HEK293T (cell line): ENCODE measurements around the gene UBE2E2.

Source experiments
- CTCF ChIA-PET: fragments of 350-600 bp; formaldehyde crosslinking; extraction: SDS; loops from one replicate; lab custom pipeline; 2021; ENCODE audit warnings: antibody characterized with exemption, inconsistent platforms; lab: Yijun Ruan, JAX
- POLR2A ChIA-PET: fragments of 350-600 bp; formaldehyde crosslinking; extraction: SDS; loops from one replicate; lab custom pipeline; 2020; ENCODE audit warnings: antibody characterized with exemption, inconsistent platforms; lab: Yijun Ruan, JAX
- DNase-seq: peaks from one replicate; pipeline ENCODE4 v3.0.0; 2012; ENCODE audit warnings: mixed read lengths; ENCODE audit errors: extremely low spot score
- ARNT ChIP-seq: fragments of 450-650 bp; IDR thresholded peaks from 2 replicates; pipeline ENCODE4 v1.6.1; 2017; ENCODE audit warnings: mild to moderate bottlenecking
- BHLHE40 ChIP-seq: fragments of 450-650 bp; IDR thresholded peaks from 2 replicates; pipeline ENCODE4 v1.6.1; 2016; ENCODE audit warnings: mild to moderate bottlenecking, moderate library complexity, borderline replicate concordance
- CTBP1 ChIP-seq: fragments of 450-650 bp; IDR thresholded peaks from 2 replicates; pipeline ENCODE4 v1.6.1; 2016; ENCODE audit warnings: borderline replicate concordance
- ELF4 ChIP-seq: fragments of 450-650 bp; IDR thresholded peaks from 2 replicates; pipeline ENCODE4 v1.6.1; 2017; ENCODE audit warnings: antibody characterized with exemption
- FOXA1 ChIP-seq: fragments of 450-650 bp; IDR thresholded peaks from 2 replicates; pipeline ENCODE4 v1.6.1; 2016; ENCODE audit warnings: mild to moderate bottlenecking
- FOXK2 ChIP-seq: fragments of 450-650 bp; IDR thresholded peaks from 2 replicates; pipeline ENCODE4 v1.6.1; 2016; ENCODE audit warnings: mild to moderate bottlenecking
- FOXM1 ChIP-seq: fragments of 450-650 bp; IDR thresholded peaks from 2 replicates; pipeline ENCODE4 v1.6.1; 2017; ENCODE audit warnings: mild to moderate bottlenecking, borderline replicate concordance
- HDGF ChIP-seq: fragments of 450-650 bp; IDR thresholded peaks from 2 replicates; pipeline ENCODE4 v1.6.1; 2017; ENCODE audit warnings: antibody characterized with exemption, borderline replicate concordance
- L3MBTL2 ChIP-seq: fragments of 450-650 bp; conservative IDR thresholded peaks from 2 replicates; pipeline ENCODE4 v1.6.1; 2016; ENCODE audit warnings: mild to moderate bottlenecking
- LEF1 ChIP-seq: fragments of 450-650 bp; IDR thresholded peaks from 2 replicates; pipeline ENCODE4 v1.6.1; 2017; ENCODE audit warnings: mild to moderate bottlenecking, borderline replicate concordance
- NFRKB ChIP-seq: fragments of 450-650 bp; IDR thresholded peaks from 2 replicates; pipeline ENCODE4 v1.6.1; 2016; ENCODE audit warnings: mild to moderate bottlenecking, moderate library complexity
- PKNOX1 ChIP-seq: fragments of 450-650 bp; IDR thresholded peaks from 2 replicates; pipeline ENCODE4 v1.6.1; 2016
- SP1 ChIP-seq: fragments of 450-650 bp; IDR thresholded peaks from 2 replicates; pipeline ENCODE4 v1.6.1; 2017
- SUZ12 ChIP-seq: fragments of 450-650 bp; IDR thresholded peaks from 2 replicates; pipeline ENCODE4 v1.6.1; 2016; ENCODE audit warnings: mild to moderate bottlenecking
- TARDBP ChIP-seq: fragments of 450-650 bp; IDR thresholded peaks from 2 replicates; pipeline ENCODE4 v1.6.1; 2016
- ZNF384 ChIP-seq: fragments of 450-650 bp; IDR thresholded peaks from 2 replicates; pipeline ENCODE4 v1.6.1; 2016

Gene UBE2E2

GRCh38 chr3:23396746-23397145 lies 193.6 kb downstream of the UBE2E2 start:
- ChIA-PET POLR2A (no interaction called here), CTCF (no interaction called here)
- TF ChIP-seq TARDBP (no peak), ARNT (no peak), NFRKB (no peak), L3MBTL2 (no peak), FOXM1 (no peak), BHLHE40 (no peak), SP1 (no peak), PKNOX1 (no peak), LEF1 (no peak), FOXK2 (no peak), HDGF (no peak), CTBP1 (no peak), SUZ12 (no peak), FOXA1 (no peak), ELF4 (no peak), ZNF384 (no peak)
- no peak for DNase-seq

- no peak for DNase-seq
- POLR2A ChIA-PET, result no interaction called here
- CTCF ChIA-PET, result no interaction called here
- no peak for TF ChIP-seq FOXM1
- TF ChIP-seq SP1, result no peak
- 0 out of 2 replicates have a peak, but pooled peaks have one; percentile 26 for TF ChIP-seq PKNOX1
- no peak for TF ChIP-seq NFRKB
Observed at GRCh38 chr3:23399221-23399620, 196.1 kb downstream of the UBE2E2 start.

GRCh38 chr3:23402728-23403492 lies 199.8 kb downstream of the UBE2E2 start:
- ChIA-PET POLR2A (no interaction called here), CTCF (no interaction called here)
- no peak for DNase-seq
- TF ChIP-seq PKNOX1, result no peak
- TF ChIP-seq FOXA1, result no peak
- TF ChIP-seq SUZ12, result no peak

- DNase-seq, result no peak
- ChIA-PET POLR2A (no interaction called here), CTCF (no interaction called here)
- TF ChIP-seq FOXA1 (no peak), LEF1 (no peak), NFRKB (no peak), FOXK2 (no peak), ELF4 (no peak), L3MBTL2 (no peak), SP1 (no peak), ZNF384 (no peak), TARDBP (no peak), HDGF (no peak), PKNOX1 (no peak), SUZ12 (no peak)
Observed at GRCh38 chr3:23404246-23404645, 201.1 kb downstream of the UBE2E2 start.

- ChIA-PET POLR2A (no interaction called here), CTCF (interaction anchor here (0.6 kb wide), 1 partner anchor 30 kb away, joined by 3 read pairs; no protein-coding TSS in a partner anchor)
- no peak for DNase-seq
- TF ChIP-seq SUZ12 (no peak), NFRKB (no peak), SP1 (no peak), BHLHE40 (no peak), ELF4 (no peak), FOXM1 (no peak), CTBP1 (no peak), ARNT (no peak), LEF1 (no peak), PKNOX1 (no peak), TARDBP (no peak), FOXA1 (no peak), HDGF (no peak), L3MBTL2 (no peak), FOXK2 (no peak), ZNF384 (no peak)
Observed at GRCh38 chr3:23405081-23405480, 202.0 kb downstream of the UBE2E2 start.
